ENCODE data around the gene VAV3.

GRCh38 chr1:107681001-107681479 lies 283.9 kb downstream of the VAV3 start:
- no peak for TF ChIP-seq CTCF (conservative IDR thresholded peaks at IDR 0.05; ENCODE audit: low read length)
- TF ChIP-seq EZH2phosphoT487 (IDR thresholded peaks at IDR 0.05; ENCODE audit: borderline replicate concordance, low read depth, low read length) = no peak

Measured in OCI-LY7 (cell line).